Hepatic stellate cell (primary cell): ENCODE results near the gene UBE3C.
"Not testable (repeated sequence)": the region's sequence is repeated elsewhere in the genome, so short reads cannot be mapped to it uniquely, and the experiment has no call there.

Experiments used
- DNase-seq: peaks from one replicate; pipeline ENCODE4 v3.0.0; 2011; ENCODE audit warnings: low spot score

Gene UBE3C

DNA sequence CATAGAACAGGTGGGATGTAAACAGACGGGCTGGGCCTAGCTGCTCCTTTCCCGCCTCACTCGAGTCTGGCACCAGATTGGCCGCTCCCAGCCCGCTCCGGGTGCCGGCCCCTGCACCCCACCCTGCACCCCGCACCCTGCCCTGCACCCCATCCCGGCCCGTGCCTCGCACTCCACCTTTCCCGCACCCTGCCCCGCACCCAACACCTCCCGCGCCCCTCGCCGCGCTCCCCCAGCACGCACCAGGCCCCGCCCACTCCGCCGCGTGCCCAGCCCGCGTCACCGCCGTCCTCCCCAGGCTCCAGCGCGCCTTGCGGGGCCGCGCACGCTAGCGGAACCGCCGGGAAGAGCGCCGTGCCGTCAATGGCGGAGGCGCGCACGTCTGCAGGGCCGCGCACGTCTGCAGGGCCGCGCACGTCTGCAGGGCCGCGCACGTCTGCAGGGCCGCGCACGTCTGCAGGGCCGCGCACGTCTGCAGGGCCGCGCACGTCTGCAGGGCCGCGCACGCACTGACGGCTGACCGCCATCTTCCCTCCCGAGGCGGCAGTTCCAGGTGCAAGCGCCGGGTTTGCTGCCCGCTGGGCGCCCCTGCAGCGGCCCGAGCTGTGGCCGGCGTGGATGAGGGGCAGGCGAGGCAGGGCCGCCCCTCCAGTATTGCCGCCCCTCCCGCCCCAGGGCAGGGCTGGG, at the start of gene UBE3C:
Gene UBE3C (plus strand): TSS at position 503 of the 687 bp plus-strand sequence. CDS start 347 bp downstream, outside the sequence.
- DNase-seq, result peak; percentile 98

DNA sequence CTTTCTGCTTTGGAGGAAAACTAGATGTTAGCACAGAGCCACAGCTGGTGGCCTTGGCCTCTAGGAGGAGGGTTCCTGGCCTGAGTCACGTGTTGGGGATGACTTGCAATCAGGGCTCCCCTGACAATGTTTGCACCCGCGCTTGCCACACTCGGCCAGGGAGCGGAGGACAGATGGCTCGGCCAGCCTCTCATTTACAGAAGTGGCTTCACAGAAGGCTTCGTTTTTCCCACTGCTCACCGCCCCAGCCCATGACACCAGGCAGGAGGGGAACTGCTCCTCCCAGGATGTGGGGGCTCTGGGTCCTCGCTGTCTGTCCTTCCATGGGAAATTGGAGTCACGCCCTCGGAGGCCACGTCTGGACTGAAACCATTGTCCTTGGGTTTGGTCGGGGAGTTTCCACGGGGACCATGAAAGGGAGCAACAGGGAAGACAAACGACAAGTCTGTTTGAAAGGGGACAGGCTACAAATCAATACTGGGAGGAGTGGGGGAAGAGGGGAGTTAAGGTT, 49.6 kb upstream of the UBE3C start:
- DNase-seq, result no peak

DNA sequence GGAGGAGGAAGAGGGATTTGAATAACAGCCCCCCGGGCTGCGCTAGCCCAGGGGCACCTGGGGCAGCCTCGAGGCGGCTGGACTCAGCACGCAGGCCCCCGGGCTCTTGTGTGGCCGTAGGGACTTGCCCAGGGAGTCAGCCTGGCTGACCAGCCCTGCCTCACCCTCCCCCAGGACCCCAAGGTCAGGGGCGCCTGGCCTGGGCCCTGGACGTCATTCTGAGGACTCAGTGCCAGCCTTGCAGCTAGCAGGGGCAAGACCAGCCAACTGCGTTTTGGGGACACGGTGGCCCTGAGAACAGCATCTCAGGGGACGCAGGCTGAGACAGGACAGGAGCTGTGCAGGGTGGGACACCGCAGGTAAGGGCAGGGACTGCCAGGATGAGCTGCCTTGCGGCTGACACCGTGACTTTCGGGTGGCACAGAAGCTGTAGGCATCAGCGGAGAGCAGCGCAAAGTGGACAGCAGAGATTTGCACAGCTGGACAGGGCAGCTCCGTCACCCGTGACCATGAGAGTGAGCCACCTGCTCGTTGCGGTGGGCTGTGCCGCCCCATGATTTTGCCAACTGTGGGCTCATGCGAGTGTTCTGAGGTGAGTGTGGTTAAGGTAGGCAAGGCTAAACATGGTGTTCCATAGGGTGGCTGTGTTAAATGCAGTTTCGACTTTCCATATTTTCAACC, 48.1 kb upstream of the UBE3C start:
- no peak for DNase-seq

DNA sequence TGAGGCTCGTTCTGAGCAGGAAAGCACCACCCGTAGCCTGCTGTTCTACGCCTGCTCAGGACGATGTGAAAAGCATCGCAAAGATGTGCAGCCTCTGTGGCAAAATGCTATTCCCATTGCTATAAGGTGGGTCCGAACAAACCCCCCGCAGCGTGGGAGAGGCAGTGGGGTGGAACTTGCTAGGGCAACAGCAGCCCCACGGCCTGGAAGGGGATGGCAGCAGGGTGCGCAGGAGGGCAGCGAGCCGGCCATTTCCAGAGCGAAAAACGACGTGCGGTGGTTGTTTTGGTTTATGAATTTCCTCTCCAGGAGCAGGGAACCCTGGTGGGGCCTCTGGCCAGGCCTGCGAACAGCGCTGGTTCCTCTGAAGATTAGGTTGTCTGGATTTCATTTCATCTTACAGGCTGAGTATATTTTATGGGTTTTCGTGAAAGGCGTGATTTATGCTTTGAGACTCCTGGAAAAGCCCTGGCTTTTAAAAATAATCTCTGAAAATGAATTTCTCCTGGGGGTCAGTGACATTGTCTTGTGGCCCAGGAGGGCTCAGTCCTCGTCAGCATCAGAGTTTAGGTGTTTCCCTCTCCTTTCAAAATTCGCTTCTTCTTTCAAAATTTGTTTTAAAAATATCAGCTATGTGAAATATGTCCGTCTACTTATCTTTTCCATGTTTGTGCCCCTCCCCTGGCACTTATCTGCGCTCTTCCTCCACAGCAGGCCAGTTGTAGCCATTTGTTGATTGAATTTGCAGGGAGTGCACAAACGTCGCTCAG, 42.3 kb upstream of the UBE3C start:
- DNase-seq, result no peak

DNA sequence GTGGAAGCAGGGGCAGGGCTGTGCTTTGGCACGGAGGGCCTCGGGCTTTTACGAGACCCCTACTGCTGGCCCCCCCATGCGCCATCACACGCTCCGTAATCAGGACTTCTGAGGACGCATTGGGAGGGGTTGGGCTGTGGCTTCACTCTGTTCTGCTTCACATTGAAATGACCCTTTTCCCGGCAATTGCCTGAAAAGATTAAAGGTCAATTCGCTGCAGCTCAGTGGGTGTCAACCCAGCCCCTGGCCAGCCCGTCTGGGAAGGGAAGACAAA, 41.7 kb upstream of the UBE3C start:
- DNase-seq, result no peak

DNA sequence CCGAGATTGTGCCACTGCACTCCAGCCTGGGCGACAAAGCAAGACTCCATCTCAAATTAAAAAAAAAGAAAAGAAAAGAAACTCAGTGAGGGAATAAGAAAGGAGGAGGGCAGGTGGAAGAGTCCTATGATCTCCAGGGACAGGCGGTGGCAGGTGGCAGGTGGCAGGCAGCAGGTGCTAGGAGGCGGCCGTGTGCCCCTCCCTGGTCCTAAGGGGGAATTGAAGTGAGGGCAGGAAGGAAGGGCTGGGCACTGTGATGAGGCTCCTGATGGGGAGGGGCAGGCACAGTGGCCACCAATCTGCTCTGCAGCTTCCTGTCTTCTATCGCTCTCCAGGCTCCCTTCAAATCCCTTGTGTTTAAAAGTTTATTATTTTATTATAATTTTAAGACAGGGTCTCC, 41.2 kb upstream of the UBE3C start:
- DNase-seq, result no peak

DNA sequence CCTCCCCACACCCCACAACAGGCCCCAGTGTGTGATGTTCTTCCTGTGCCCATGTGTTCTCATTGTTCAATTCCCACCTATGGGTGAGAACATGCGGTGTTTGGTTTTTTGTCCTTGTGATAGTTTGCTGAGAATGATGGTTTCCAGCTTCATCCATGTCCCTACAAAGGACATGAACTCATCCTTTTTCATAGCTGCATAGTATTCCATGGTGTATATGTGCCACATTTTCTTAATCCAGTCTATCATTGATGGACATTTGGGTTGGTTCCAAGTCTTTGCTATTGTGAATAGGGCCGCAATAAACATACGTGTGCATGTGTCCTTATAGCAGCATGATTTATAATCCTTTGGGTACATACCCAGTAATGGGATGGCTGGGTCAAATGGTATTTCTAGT, 38.7 kb upstream of the UBE3C start:
- DNase-seq, result not testable (repeated sequence)

DNA sequence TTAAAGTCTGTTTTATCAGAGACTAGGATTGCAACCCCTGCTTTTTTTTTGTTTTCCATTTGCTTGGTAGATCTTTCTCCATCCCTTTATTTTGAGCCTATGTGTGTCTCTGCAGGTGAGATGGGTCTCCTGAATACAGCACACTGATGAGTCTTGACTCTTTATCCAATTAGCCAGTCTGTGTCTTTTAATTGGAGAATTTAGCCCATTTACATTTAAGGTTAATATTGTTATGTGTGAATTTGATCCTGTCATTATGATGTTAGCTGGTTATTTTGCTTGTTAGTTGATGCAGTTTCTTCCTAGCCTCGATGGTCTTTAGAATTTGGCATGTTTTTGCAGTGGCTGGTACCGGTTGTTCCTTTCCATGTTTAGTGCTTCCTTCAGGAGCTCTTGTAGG, 35.1 kb upstream of the UBE3C start:
- DNase-seq, result not testable (repeated sequence)

DNA sequence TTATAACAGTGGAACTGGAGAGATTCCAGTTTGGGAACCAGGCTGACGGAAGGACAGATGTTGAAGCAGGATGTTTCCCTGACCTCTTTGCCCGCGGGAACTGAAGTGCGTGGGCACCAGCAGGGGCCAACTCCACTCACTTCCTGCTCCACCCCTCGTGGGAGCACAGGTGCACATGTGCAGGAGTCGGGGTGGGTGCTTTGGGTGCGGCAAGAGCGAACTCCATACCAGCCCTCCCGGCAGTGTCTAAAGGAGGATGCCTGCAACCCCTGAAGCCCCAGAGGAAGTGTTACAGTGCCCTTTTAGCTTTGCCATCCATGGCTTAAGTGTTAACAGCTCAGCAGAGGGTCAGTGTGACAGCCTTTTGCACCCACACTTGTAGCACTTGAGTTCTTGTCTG, 27.4 kb upstream of the UBE3C start:
- DNase-seq, result no peak

DNA sequence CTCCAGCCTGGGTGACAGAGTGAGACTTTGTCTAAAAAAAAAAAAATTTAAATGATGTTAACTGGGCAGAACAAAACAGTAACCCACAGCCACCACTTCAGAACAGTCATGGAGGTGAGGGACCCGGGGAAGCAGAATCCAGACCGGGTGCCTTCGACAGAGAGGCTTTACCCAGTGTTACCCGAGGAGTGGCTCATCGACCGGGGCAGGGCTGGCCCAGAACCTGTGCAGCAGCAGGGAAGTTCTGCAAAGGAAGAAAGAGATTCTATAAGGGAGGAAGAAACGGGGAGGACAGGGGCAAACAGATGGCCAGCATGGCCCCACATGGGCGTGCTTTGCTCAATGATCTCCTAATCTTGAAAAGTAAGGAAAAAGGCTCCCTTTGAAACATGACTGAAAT, 26.0 kb upstream of the UBE3C start:
- no peak for DNase-seq

DNA sequence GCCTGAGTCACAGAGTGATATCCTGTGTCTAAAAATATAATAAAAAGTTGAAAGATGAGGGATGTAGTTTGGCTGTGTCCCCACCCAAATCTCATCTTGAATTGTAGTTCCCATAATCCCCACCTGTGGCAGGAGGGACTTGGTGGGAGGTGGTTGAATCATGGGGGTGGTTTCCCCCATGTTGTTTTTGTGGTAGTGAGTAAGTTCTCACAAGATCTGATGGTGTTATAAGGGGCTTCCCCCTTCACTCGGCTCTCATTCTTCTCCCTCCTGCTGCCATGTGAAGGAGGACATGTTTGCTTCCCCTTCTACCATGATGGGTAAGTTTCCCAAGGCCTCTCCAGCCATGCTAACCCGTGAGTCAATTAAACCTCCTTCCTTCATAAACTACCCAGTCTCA, 25.1 kb upstream of the UBE3C start:
- DNase-seq, result no peak

DNA sequence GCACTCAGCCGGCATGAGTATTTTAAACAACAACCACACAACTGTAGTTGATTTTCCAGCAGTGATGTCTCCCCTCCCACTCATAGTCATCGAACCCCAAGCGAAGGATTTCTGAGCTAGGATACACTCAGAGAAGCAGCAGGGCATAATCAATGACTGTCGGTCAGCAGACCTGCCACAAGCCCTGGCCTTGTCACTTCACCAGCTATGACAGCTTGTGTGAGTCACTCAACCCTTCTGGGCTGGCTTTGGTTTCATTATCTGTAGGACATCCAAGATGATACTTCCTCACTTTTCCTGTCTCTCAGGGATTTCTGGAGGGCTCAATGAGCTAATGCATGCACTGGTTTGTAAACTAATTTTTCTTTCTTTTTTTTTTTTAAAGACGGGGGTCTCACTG, 22.0 kb upstream of the UBE3C start:
- DNase-seq, result no peak

DNA sequence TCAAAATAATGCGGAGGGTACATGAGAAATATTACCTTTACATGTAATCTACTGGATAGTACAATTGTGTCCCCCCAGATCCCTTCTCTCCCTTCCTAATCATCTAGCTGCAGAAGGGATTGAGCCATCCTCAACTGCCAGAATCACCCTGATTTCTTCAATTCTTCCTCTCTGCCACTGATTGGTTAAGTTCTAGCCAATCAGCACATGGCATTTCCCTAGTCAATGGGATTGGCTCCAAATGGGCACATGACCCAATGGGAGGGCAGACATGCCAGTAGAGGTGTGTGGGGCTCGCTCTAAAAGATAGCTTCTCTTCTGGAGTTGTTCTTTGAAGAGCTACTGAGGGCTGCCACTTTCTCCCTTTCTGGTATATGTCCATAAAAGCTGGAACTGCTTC, 20.9 kb upstream of the UBE3C start:
- DNase-seq, result no peak

DNA sequence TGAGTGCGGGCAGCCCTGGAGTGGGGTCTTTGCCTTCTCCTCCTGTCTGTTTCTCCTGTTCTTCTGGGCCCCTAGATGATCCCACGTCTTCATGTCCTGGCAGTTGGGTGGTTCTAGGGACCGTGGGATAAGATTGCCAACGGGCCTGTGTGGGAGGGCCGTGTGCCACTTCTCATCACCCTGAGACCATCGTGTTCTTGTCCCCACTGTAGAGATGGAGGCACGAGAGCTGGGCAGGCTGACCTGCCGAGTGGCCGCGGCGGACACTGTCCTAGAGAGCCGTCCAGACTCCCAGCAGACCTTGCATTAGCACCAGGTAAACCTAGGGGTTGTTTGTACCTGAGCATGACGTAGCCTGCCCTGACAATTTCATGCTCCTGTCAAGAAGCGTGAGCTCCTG, 18.5 kb upstream of the UBE3C start:
- DNase-seq, result no peak

DNA sequence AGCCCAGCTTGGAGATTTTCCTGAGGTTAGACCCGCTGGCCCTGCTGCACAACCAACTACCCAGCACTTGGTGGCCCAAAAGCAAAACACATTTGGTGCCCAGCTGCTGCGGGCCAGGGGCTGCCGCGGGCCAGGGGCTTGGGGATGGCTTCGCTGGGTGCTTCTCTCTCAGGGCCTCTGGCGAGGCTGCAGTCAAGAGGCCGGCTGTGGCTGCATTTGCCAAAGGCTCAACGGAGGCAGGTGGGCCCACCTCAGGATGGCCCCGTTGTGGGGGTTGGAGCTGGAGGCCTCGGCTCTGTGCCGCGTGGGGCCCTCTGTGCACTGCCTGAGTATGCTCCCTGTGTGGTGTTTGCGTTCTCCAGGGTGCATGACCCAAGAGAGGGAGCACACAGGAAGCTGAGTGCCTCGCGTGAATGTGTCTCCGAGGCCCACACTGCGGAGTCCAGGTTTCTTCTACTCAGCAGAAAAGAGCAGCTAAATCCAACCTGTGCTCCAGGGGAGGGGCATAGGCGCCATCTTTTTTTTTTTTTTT, 17.5 kb upstream of the UBE3C start:
- DNase-seq, result no peak

DNA sequence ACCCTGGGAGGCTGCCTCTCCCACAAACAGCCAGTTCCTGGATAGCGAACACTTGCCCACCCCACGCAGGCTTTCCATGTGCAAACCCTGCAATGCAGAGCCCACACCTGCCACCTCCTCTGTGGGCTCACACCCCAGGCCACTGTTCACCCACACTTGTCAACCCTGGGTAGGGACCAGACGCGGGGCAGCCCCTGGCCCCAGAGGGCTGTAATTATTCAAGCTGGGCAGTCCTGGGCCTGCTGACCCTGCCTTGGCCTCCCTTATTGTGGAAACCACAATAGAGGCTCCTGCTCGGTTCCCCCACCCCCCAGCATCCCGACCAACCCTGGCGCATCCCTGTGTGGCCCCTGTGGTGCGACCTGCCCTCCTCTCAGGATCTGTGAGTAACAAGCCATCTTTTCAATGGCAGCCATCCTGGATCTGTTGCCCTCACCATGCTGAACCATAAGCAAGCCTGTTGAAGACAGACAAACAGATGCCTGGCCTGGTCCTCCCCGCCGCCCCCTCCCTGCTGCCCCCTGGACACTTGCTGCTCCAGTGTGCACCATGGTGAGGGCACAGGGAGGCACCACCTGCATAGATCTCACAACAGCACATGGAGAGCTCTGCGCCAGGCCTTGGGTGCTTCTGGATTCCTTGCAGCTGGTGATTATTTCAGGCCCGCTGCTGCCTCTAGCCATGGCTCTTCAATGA, 15.8 kb upstream of the UBE3C start:
- no peak for DNase-seq

DNA sequence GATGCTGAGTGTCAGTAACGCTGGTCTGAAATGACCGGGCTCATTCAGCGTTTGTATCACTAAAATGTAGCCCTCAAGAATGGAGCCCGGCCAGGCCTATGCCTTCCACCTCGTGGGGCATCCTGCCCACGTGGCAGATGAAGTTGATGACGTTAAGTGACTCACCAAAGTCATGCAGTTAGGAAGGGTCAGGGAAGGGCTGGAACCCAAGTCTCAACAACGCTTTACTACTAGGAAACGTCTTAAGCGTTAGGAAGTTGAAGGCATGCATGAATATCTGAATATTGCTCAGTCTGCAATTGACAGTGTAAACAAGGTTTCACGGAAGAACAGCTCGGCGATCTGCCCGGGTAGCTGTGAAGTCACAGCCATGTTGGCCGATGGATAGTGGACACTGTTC, 14.0 kb upstream of the UBE3C start:
- no peak for DNase-seq

DNA sequence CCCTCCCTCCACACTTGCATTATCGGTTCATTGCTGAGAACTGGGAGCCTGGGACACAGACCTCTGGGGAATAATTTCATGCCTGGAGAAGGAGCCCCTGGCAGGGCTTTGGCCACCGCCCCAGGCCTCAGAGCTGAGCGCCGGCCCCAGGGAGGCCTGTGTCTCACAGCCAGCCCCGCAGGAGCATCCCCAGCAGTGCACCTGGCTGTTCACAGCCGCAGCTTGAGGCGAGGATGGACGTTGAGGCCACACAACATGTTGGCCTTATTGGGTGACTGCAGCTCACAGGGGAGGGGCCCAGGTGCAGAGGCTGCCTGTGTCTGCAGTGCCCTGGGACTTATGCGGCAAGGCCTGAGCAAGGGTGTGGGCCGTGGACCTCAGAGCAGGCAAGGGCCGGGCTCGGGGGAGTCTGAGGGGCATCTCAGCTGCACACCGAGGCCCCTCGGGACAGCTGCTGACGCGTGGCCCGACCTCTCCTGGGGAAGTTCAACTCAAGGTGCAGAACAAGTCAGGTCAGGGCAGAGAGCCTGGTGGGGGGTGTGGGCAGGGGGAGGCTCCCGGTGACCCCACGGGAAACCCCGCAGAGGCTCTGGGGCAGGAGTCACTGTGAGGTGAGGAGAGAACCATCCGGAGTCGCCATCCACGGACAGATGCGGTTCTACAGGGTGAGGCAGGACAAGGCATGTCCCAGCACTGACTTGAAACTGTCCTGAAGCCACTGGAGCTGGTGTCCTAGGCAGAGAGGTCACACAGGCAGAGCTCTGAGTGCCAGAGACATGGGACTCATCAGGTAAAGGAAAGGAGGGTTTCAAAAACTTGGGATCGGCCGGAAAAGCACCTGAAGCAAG, 13.1 kb upstream of the UBE3C start:
- DNase-seq, result no peak

DNA sequence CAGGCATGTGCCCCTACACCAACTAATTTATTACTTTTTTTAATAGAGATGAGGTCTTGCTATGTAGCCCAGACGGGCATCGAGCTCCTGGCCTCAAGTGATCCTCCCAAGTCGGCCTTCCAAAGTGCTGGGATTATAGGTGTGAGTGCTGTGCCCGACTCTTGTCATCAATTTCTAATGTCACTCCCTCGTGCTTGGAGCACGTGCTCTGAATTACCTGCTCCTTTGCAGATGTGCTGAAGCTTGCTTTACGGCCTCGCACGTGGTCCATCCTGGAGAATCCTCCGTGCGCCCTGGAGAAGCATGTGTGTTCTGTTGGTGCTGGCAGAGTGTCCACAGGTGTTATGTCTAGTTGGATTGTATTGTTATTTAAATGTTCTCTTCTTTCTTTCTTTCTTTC, 11.8 kb upstream of the UBE3C start:
- no peak for DNase-seq

DNA sequence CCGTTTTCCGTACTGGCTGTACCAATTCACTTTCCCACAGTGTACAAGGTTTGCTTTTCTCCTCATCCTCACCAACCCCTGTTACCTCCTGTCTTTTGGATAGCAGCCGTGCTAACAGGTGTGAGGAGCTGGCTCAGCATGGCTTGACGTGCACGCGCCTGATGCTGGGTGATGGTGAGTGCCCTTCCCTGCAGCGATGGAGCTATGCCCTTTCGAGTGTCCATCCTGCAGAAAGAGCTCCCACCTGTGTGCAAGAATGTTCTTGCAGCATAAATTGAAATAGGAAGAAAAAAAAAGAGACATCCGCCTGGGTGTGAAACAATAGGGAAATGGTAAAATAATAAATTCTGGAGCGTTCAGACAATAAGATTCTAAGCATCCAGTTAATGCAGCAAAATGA, 9.5 kb upstream of the UBE3C start:
- no peak for DNase-seq

DNA sequence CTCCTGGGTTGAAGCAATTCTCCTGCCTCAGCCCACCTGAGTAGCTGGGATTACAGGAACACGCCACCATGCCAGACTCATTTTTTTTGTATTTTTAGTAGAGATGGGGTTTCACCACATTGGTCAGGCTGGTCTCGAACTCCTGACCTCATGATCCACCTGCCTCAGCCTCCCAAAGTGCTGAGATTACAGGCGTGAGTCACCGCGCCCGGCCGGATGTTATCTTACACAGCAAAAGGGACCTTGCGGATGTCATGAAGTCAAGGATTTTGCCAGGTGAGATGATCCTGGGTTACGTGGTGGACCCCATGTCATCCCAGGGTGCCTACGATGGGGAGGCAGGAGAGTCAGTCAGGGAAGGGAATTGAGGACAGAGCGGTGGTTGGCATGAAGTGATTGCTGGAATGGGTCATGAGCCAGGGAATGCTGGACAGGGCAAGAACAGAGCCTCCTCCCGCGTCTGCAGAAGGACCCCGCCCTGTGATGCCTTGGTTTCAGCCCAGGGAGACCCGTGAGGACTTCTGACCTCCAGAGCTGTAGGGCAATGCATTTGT, 8.7 kb upstream of the UBE3C start:
- DNase-seq, result no peak
